ENCODE data around the gene MBLAC2. TPM values are rescaled to one million over a fixed set of nuclear protein-coding genes. Genes with fewer than 3 reads are reported as not detected.

Gene MBLAC2
- total RNA-seq, 1 donor from 2014 or later: 6.1 TPM

DNA sequence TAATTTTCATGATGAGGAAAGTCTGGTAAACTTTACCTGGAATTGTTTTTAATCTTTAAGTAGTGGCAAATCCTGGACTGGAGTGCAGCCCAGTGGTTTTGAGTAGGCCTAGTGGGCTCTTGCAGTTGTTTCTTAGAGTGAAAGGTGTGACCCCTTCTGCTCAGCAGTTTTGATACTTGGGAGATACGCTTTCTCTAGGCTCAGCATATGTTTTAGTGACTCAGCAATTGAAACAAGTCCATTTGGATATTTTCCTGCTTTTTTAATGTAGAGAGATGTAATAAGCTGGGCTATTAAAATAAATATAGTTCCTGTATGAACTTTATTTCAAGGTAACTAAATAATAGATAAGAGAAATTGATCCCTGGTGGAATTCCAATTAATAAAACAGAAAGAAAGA is 6.1 kb upstream of the MBLAC2 start:
- H3K4me1 Mint-ChIP-seq (ENCODE audit: low read depth): peaks cover 17% of the 10 kb centered on the region
- no peak overlapping the region for H3K27ac Mint-ChIP-seq
- H3K27me3 Mint-ChIP-seq (ENCODE audit: low read depth): no peaks in the 10 kb centered on the region
- H3K9me3 Mint-ChIP-seq: no peaks in the 10 kb centered on the region
- H3K36me3 Mint-ChIP-seq (ENCODE audit: low read depth): peaks cover 5% of the 10 kb centered on the region
- DNase-seq (ENCODE audit: low spot score): no peak
- intact Hi-C loops (cut with micrococcal nuclease): no loop called here
- H3K4me3 Mint-ChIP-seq (ENCODE audit: low read depth): no peak overlapping the region

- Mint-ChIP-seq H3K4me1 (ENCODE audit: low read depth) (peaks cover 21% of the 10 kb centered on the region), H3K27ac (no peak overlapping the region), H3K36me3 (ENCODE audit: low read depth) (peaks cover 5% of the 10 kb centered on the region), H3K4me3 (ENCODE audit: low read depth) (no peak overlapping the region), H3K27me3 (ENCODE audit: low read depth) (no peaks in the 10 kb centered on the region), H3K9me3 (no peaks in the 10 kb centered on the region)
- intact Hi-C loops (cut with micrococcal nuclease): no loop called here
- DNase-seq (ENCODE audit: low spot score): no peak
These were observed 5.2 kb upstream of the MBLAC2 start for GRCh38 chr5:90479611-90480385.

DNA sequence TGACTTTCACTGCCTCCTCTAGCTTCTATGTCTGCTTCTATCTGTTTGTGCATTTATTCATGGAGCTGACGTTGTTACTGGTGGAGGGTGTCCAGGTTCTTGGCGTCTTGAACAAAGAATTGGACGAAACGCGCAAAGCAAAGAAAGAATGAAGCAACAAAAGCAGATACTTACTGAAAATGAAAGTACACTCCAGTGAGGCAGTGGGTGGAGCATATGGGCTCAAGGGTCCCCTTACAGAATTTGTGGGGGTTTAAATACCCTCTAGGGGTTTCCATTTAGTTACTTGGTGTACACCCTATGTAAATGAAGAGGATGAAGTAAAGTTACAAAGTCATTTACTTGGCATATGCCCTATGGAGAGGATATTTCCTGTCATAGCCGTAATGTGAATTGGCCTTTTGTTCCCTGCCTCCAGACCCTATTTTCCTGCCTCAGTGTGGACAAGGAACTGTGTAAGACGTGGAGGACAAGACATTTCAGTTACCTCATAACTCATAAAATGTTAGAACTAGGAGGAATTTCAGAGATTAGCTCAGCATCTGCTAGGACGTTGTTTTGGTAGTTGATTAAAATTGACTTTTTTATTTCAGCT is 3.1 kb upstream of the MBLAC2 start:
- Mint-ChIP-seq H3K27me3 (ENCODE audit: low read depth) (no peaks in the 10 kb centered on the region), H3K27ac (no peak overlapping the region), H3K36me3 (ENCODE audit: low read depth) (peaks cover 2% of the 10 kb centered on the region), H3K9me3 (no peaks in the 10 kb centered on the region), H3K4me3 (ENCODE audit: low read depth) (no peak overlapping the region), H3K4me1 (ENCODE audit: low read depth) (peaks cover 29% of the 10 kb centered on the region)
- intact Hi-C loops (cut with micrococcal nuclease): no loop called here
- DNase-seq (ENCODE audit: low spot score): no peak

- H3K27ac Mint-ChIP-seq: no peak overlapping the region
- no peak for DNase-seq (ENCODE audit: low spot score)
- intact Hi-C loops (cut with micrococcal nuclease): no loop called here
These were observed 2.5 kb upstream of the MBLAC2 start for GRCh38 chr5:90477073-90477472.

GRCh38 chr5:90476391-90476790 is 1.8 kb upstream of the MBLAC2 start:
- intact Hi-C loops (cut with micrococcal nuclease): no loop called here
- Mint-ChIP-seq H3K27me3 (ENCODE audit: low read depth) (no peaks in the 10 kb centered on the region), H3K4me3 (ENCODE audit: low read depth) (no peak overlapping the region), H3K9me3 (no peaks in the 10 kb centered on the region), H3K4me1 (ENCODE audit: low read depth) (peaks cover 30% of the 10 kb centered on the region), H3K36me3 (ENCODE audit: low read depth) (peaks cover 4% of the 10 kb centered on the region), H3K27ac (no peak overlapping the region)
- DNase-seq (ENCODE audit: low spot score): no peak

More at GRCh38 chr5:90477073-90477472, 2.5 kb upstream of the MBLAC2 start:
- Mint-ChIP-seq H3K4me3 (ENCODE audit: low read depth) (no peak overlapping the region), H3K9me3 (no peaks in the 10 kb centered on the region), H3K36me3 (ENCODE audit: low read depth) (peaks cover 2% of the 10 kb centered on the region), H3K27me3 (ENCODE audit: low read depth) (no peaks in the 10 kb centered on the region), H3K4me1 (ENCODE audit: low read depth) (peaks cover 31% of the 10 kb centered on the region)

DNA sequence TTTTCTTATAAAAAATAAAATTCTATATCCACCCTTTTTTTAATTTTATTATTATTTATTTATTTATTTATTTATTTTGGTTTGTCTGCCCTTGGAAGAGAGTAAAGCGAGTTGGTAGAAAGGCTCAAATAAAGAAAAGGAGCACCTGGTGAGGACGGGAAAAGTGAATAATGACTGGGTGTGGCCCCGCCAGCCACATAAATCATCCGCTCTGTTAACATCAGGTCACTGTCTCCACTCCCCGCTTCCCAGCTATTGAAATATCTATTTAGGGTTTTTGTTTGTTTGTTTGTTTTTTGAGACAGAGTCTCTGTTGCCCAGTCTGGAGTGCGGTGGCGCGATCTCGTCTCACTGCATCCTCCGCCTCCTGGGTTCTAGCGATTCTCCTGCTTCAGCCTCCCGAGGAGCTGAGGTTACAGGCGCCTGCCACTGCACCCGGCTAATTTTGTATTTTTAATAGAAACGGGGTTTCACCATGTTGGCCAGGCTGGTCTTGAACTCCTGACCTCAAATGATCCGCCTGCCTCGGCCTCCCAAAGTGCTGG is 937 bp upstream of the MBLAC2 start:
- intact Hi-C loops (cut with micrococcal nuclease): loop anchor here (2.0 kb wide), 1 partner anchor 37 kb away; no protein-coding TSS in a partner anchor
- H3K4me1 Mint-ChIP-seq (ENCODE audit: low read depth): peaks cover 35% of the 10 kb centered on the region
- peaks cover 13% of the 10 kb centered on the region for H3K36me3 Mint-ChIP-seq (ENCODE audit: low read depth)
- no peaks in the 10 kb centered on the region for H3K27me3 Mint-ChIP-seq (ENCODE audit: low read depth)
- no peaks in the 10 kb centered on the region for H3K9me3 Mint-ChIP-seq
- H3K27ac Mint-ChIP-seq: no peak overlapping the region
- no peak for DNase-seq (ENCODE audit: low spot score)
- H3K4me3 Mint-ChIP-seq (ENCODE audit: low read depth): peak overlapping the region; percentile 90

DNA sequence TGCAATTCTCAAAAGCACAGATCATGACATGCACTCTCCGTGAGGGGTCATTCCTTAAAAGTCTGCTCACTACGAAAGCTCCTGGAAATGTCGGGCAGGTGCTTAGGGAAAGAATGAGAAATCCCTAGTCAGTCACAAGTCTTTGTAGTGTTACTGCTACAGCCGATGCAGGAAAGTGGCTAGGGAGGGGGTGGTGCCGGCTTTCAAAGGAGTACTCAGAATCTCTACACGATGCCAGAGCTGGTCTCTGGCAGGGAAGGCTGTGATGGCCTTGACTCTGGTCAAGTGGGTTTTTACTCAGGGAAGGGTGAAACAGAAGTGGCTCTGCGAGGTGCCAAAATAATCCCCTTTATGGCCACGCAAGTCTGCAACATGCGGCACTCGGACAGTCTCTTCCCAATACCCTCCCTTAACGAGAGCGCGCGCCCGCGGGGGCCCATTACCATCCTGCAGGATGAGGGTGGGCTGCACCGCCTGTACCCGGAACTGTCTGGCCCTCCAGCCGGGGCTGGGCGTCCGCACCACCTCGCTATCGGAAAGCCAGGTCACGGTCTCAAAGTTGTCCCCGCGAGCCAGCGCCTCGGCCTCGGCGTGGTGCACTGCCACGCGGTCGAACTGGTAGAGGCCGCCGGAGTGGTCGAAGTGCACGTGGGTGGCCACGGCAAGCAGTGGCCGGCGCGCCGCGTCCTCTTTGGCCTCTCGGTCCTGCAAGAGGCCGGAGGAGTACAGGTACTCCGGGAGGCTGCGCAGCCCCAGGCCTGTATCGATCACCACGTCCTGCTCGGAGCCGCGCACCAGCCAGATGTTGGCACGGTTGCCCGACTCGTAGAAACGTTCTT is 956 bp downstream of the MBLAC2 start:
- Mint-ChIP-seq H3K27me3 (ENCODE audit: low read depth) (no peaks in the 10 kb centered on the region), H3K4me3 (ENCODE audit: low read depth) (peak overlapping the region; percentile 90), H3K27ac (peak overlapping the region; percentile 87), H3K9me3 (no peaks in the 10 kb centered on the region), H3K36me3 (ENCODE audit: low read depth) (peaks cover 31% of the 10 kb centered on the region), H3K4me1 (ENCODE audit: low read depth) (peaks cover 35% of the 10 kb centered on the region)
- peak; percentile 13 for DNase-seq (ENCODE audit: low spot score)
- intact Hi-C loops (cut with micrococcal nuclease): loop anchor here (1.0 to 2.0 kb wide), 3 partner anchors 35 to 64 kb away; partner anchors contain the start of genes CETN3 and LYSMD3

DNA sequence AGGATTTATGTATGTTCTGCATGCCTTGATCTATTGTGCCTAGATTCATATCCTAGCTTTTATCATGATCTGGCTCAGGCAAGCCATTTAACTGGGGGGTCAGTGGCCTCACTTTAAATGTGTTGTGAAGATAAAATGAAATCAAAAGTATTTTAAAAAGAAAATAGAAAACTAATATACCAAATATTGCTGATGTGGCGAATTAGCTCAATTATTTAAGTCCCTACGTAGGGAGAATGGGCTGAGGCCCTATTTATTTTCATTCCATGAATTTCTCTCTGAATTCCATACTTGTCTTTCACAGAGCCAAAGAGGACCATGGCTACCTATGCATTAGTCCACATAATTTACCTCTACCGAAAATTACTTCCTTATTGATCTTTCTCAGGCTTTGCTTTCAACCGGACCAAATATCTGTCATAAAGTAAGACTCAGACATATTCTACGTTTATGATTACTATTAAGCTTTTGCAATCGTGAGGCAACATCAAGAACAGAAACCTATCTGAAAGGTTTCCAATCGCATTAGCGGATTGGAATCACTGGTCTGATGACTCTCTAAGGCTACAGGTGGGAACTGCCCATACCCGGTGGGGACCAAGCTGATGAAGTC is 1.7 kb downstream of the MBLAC2 start:
- H3K4me3 Mint-ChIP-seq (ENCODE audit: low read depth): peak overlapping the region; percentile 90

DNA sequence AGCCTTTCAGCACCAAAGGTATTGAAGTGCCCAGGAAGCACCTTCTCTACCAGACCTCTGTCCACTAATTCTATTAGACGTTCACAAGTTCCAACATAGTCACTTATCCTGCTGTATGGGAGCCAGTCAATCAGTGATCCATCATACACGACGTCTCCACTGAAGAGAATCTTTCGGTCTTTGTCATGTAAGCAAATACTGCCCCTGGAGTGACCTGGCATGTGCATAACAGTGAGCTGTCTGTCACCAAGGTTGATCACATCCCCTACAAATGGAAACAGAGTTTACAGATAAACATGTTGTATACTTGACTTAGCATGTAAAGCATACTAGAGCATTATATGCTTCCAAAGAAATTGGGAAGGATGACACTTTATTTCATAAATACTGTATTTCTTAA is 13.3 kb downstream of the MBLAC2 start:
- no peaks in the 10 kb centered on the region for H3K27me3 Mint-ChIP-seq (ENCODE audit: low read depth)
- intact Hi-C loops (cut with micrococcal nuclease): no loop called here

More for the DNA sequence above, 1.7 kb downstream of the MBLAC2 start:
- Mint-ChIP-seq H3K36me3 (ENCODE audit: low read depth) (peaks cover 37% of the 10 kb centered on the region), H3K27me3 (ENCODE audit: low read depth) (no peaks in the 10 kb centered on the region), H3K27ac (peak overlapping the region; percentile 87), H3K4me1 (ENCODE audit: low read depth) (peaks cover 35% of the 10 kb centered on the region), H3K9me3 (peaks cover 6% of the 10 kb centered on the region)
- no peak for DNase-seq (ENCODE audit: low spot score)
- intact Hi-C loops (cut with micrococcal nuclease): no loop called here

GRCh38 chr5:90446961-90447360 is 27.6 kb downstream of the MBLAC2 start:
- Mint-ChIP-seq H3K9me3 (no peaks in the 10 kb centered on the region), H3K36me3 (ENCODE audit: low read depth) (no peaks in the 10 kb centered on the region), H3K27me3 (ENCODE audit: low read depth) (peaks cover 3% of the 10 kb centered on the region), H3K4me3 (ENCODE audit: low read depth) (no peak overlapping the region), H3K4me1 (ENCODE audit: low read depth) (no peaks in the 10 kb centered on the region), H3K27ac (no peak overlapping the region)
- intact Hi-C loops (cut with micrococcal nuclease): no loop called here
- DNase-seq (ENCODE audit: low spot score): no peak

More for the DNA sequence above, 13.3 kb downstream of the MBLAC2 start:
- no peaks in the 10 kb centered on the region for H3K9me3 Mint-ChIP-seq
- no peaks in the 10 kb centered on the region for H3K4me1 Mint-ChIP-seq (ENCODE audit: low read depth)
- H3K36me3 Mint-ChIP-seq (ENCODE audit: low read depth): no peaks in the 10 kb centered on the region
- DNase-seq (ENCODE audit: low spot score): no peak
- no peak overlapping the region for H3K4me3 Mint-ChIP-seq (ENCODE audit: low read depth)
- H3K27ac Mint-ChIP-seq: no peak overlapping the region

- intact Hi-C loops (cut with micrococcal nuclease): no loop called here
- no peaks in the 10 kb centered on the region for H3K9me3 Mint-ChIP-seq
- DNase-seq (ENCODE audit: low spot score): no peak
- peaks cover 18% of the 10 kb centered on the region for H3K4me1 Mint-ChIP-seq (ENCODE audit: low read depth)
- no peaks in the 10 kb centered on the region for H3K36me3 Mint-ChIP-seq (ENCODE audit: low read depth)
- no peak overlapping the region for H3K4me3 Mint-ChIP-seq (ENCODE audit: low read depth)
- H3K27ac Mint-ChIP-seq: no peak overlapping the region
- H3K27me3 Mint-ChIP-seq (ENCODE audit: low read depth): peaks cover 19% of the 10 kb centered on the region
These were observed 33.9 kb downstream of the MBLAC2 start for GRCh38 chr5:90440644-90441043.

GRCh38 chr5:90438100-90438499 is 36.5 kb downstream of the MBLAC2 start:
- H3K4me1 Mint-ChIP-seq (ENCODE audit: low read depth): peaks cover 18% of the 10 kb centered on the region
- DNase-seq (ENCODE audit: low spot score): no peak
- H3K4me3 Mint-ChIP-seq (ENCODE audit: low read depth): no peak overlapping the region
- intact Hi-C loops (cut with micrococcal nuclease): loop anchor here (2.0 kb wide), 2 partner anchors 29 to 37 kb away; partner anchors contain the start of genes CETN3, MBLAC2 and POLR3G
- peaks cover 23% of the 10 kb centered on the region for H3K27me3 Mint-ChIP-seq (ENCODE audit: low read depth)
- H3K9me3 Mint-ChIP-seq: no peaks in the 10 kb centered on the region
- H3K36me3 Mint-ChIP-seq (ENCODE audit: low read depth): no peaks in the 10 kb centered on the region
- no peak overlapping the region for H3K27ac Mint-ChIP-seq
